Psoas muscle (tissue), 8 donors: ENCODE results near the gene ANK2. TPM values are rescaled to one million over a fixed set of nuclear protein-coding genes. Genes with fewer than 3 reads are reported as not detected.
A peak's percentile ranks its signal among the peaks of the same experiment; 100 is the strongest.

Experiments used
- ATAC-seq, 4 donors: fragments of 200-7000 bp; cut with Tn5 transposase; one replicate each; pipeline ENCODE4 v1.9.1; 2020; ENCODE audit warnings: moderate library complexity in 3 of 4, mild to moderate bottlenecking in 2 of 4
- DNase-seq, 2 donors: peaks; one replicate each; pipeline ENCODE4 v3.0.0-alpha.2; 2020
- H3K27ac ChIP-seq: fragments of 200-600 bp; one replicate; pipeline ENCODE4 v1.8.0; 2022
- H3K27me3 ChIP-seq, 3 donors: fragments of 200-600 bp in 1 of 3; one replicate each; pipeline versions ENCODE4 v1.6.1 to v1.8.0; 2013 to 2022; ENCODE audit warnings: low read length in 2 of 3, mild to moderate bottlenecking in 2 of 3, moderate library complexity in 1 of 3; ENCODE audit not compliant: insufficient read depth in 3 of 3
- H3K36me3 ChIP-seq, 2 donors: fragments of 200-600 bp in 1 of 2; one replicate each; pipeline versions ENCODE4 v1.6.1 to v1.8.0; 2013 to 2022; ENCODE audit warnings: low read depth in 1 of 2, mild to moderate bottlenecking in 1 of 2, moderate library complexity in 1 of 2; ENCODE audit not compliant: insufficient read depth in 1 of 2
- H3K4me1 ChIP-seq: fragments of 200-600 bp; one replicate; pipeline ENCODE4 v1.8.0; 2022
- H3K4me3 ChIP-seq: fragments of 200-600 bp; one replicate; pipeline ENCODE4 v1.8.0; 2022; ENCODE audit warnings: mild to moderate bottlenecking
- H3K9me3 ChIP-seq: fragments of 200-600 bp; one replicate; pipeline ENCODE4 v1.8.0; 2022
- CTCF ChIP-seq: fragments of 200-600 bp; IDR thresholded peaks from one replicate; pipeline ENCODE4 v1.8.0; 2022; ENCODE audit warnings: antibody characterized with exemption
- WGBS, 3 donors: extraction: QIAGEN DNeasy Blood & Tissue Kit; methylation state at CpG; one replicate each; pipeline versions ENCODE4 v1.1.6 to v1.1.7; 2013; 5-methylcytosine and 5-hydroxymethylcytosine counted together
- intact Hi-C, 2 donors: fragments of 100-400 bp; cut with DNase I; formaldehyde crosslinking; loops; one replicate each; pipeline versions ENCODE4 v1.11.0 to v1.14.2; 2022
- polyA plus RNA-seq, 3 donors: library from polyadenylated mRNA; stranded (reverse); fragments of 200-250 nt; gene quantifications; one replicate each; pipeline ENCODE4 v1.2.3, GENCODE V29; 2013
- total RNA-seq, 4 donors: library from RNA; stranded (reverse); fragmentation: NEBNext Ultra II Directional in 2 of 4; extraction: Animal tissue kit (Norgen Biotek cat#: 25700) in 2 of 4; gene quantifications; one replicate each; pipeline versions ENCODE4 v1.2.1 to v1.2.4, GENCODE V29; 2021 to 2023
- donor health status: healthy with polysubstance abuse.
- donor health status: DM: no; HTN: no; CAD: no; lungs with moderate emphysema.
- donor health status: Bipolar disorder and iron deficiency.
- donor health status: healthy.
- donor health status: DM: yes; HTN: yes; CAD: no.
- donor health status: DM: no; HTN: no; CAD: no.
- donor health status: DM: no; HTN: no; CAD: no.
- donor health status: DM: yes; HTN: yes; CAD: no.

ANK2 gene
- total and polyA plus RNA-seq, 7 donors: 14.1 to 153 (median 78.5) TPM

DNA sequence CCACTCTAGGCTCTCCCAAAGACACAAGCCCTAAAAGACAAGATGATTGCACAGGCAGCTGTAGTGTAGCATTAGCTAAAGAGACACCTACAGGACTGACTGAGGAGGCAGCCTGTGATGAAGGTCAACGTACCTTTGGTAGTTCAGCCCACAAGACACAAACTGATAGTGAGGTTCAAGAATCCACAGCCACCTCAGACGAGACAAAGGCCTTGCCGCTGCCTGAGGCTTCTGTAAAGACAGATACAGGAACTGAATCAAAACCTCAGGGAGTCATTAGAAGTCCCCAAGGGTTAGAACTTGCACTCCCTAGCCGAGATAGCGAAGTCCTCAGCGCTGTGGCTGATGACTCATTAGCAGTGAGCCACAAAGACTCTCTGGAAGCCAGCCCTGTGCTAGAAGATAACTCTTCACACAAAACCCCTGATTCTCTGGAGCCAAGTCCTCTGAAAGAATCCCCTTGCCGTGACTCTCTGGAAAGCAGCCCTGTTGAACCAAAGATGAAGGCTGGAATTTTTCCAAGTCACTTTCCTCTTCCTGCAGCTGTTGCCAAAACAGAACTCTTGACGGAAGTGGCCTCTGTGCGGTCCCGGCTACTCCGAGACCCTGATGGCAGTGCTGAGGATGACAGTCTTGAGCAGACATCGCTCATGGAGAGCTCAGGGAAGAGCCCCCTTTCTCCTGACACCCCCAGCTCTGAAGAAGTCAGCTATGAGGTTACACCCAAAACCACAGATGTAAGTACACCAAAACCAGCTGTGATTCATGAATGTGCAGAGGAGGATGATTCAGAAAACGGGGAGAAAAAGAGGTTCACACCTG is 306.3 kb downstream of the ANK2 start:
- Histone ChIP-seq H3K36me3 (peaks cover 0 to 35% of the 10 kb centered on the region in 2 donors), H3K27me3 (no peaks in the 10 kb centered on the region), H3K4me3 (peak overlapping the region; percentile 15), H3K9me3 (no peaks in the 10 kb centered on the region), H3K27ac (no peak overlapping the region), H3K4me1 (no peaks in the 10 kb centered on the region)
- ATAC-seq: peak in 3 of 4 donors; percentile 50 to 77 (median 53)
- intact Hi-C loops: no loop called here
- WGBS, 3 donors: 54 to 57% (median 56%) methylated on average over 13 of the region's 13 CpGs
- TF ChIP-seq CTCF: no peak
- DNase-seq: peak in 1 of 2 donors; percentile 16

DNA sequence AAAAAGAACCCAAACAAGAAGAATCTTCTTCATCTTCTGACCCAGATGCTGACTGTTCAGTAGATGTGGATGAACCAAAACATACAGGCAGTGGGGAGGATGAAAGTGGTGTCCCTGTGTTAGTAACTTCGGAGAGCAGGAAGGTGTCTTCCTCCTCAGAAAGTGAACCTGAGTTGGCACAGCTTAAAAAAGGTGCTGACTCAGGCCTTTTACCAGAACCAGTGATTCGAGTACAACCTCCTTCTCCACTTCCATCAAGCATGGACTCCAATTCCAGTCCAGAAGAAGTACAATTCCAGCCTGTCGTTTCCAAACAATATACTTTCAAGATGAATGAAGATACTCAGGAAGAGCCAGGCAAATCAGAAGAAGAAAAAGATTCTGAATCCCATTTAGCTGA is 307.0 kb downstream of the ANK2 start:
- Histone ChIP-seq H3K9me3 (no peaks in the 10 kb centered on the region), H3K4me3 (no peak overlapping the region), H3K36me3 (peaks cover 0 to 35% of the 10 kb centered on the region in 2 donors), H3K27me3 (no peaks in the 10 kb centered on the region), H3K27ac (no peak overlapping the region), H3K4me1 (no peaks in the 10 kb centered on the region)
- intact Hi-C loops: no loop called here
- ATAC-seq (no peak), DNase-seq (no peak)
- no peak for TF ChIP-seq CTCF
- WGBS, 3 donors: 91 to 99% (median 95%) methylated on average over 3 of the region's 3 CpGs

- no peak for DNase-seq
- Histone ChIP-seq H3K4me3 (no peak overlapping the region), H3K27me3 (no peaks in the 10 kb centered on the region), H3K27ac (no peak overlapping the region), H3K9me3 (no peaks in the 10 kb centered on the region), H3K4me1 (no peaks in the 10 kb centered on the region), H3K36me3 (peaks cover 0 to 30% of the 10 kb centered on the region in 2 donors)
- intact Hi-C loops: no loop called here
- WGBS, 3 donors: 84 to 87% (median 85%) methylated on average over 5 of the region's 5 CpGs
- TF ChIP-seq CTCF: no peak
- no peak for ATAC-seq
Measured at GRCh38 chr4:113358784-113359183, 309.3 kb downstream of the ANK2 start.

DNA sequence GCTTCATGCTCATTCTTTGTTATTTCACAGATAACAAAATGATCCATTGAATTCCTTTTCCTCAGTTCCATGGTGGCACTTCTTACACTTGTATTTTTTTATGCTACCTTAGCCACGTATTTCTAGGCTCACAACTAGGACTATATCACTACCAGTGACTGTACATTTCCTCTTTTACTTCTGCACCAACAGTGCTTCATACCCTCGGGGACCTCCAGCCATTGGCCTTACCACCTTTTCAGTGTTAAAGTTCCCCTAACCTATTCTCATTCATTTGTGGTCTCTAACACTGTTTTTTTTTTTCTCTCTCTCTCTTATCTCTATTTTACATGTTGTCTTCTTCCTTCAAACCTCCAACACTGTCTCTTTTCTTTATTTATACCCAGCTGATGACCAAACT is 315.9 kb downstream of the ANK2 start:
- Histone ChIP-seq H3K9me3 (no peaks in the 10 kb centered on the region), H3K27me3 (no peaks in the 10 kb centered on the region), H3K4me3 (no peak overlapping the region), H3K4me1 (no peaks in the 10 kb centered on the region), H3K36me3 (peaks cover 7 to 68% of the 10 kb centered on the region in 2 donors), H3K27ac (no peak overlapping the region)
- 80 to 89% (median 87%) methylated on average over 2 of the region's 2 CpGs for WGBS, 3 donors
- intact Hi-C loops: no loop called here
- no peak for TF ChIP-seq CTCF
- ATAC-seq: no peak
- DNase-seq: no peak
